B cell (primary cell): Measurements from ENCODE around the gene KIAA0753.

Experiments used
- CTCF ChIP-seq: fragments of 200-600 bp; IDR thresholded peaks from one replicate; pipeline ENCODE4 v1.8.0; 2022; ENCODE audit warnings: antibody characterized with exemption, mild to moderate bottlenecking
- EZH2 ChIP-seq: IDR thresholded peaks from 2 replicates; pipeline ENCODE4 v1.6.1; 2012; ENCODE audit warnings: borderline replicate concordance, low read depth, mild to moderate bottlenecking, moderate library complexity, low read length; ENCODE audit not compliant: insufficient read depth, poor library complexity, severe bottlenecking

- no peak for TF ChIP-seq CTCF
- no peak for TF ChIP-seq EZH2
These were observed 7.7 kb upstream of the KIAA0753 start for GRCh38 chr17:6648181-6648580.
